Loucy (cell line): ENCODE results near the gene DAP.

Experiments
- CTCF ChIP-seq: fragments of 200-600 bp; sonication (generic); conservative IDR thresholded peaks from 2 replicates; pipeline ENCODE4 v1.5.1; 2014; ENCODE audit warnings: mild to moderate bottlenecking, antibody characterized with exemption, low read length
- EZH2phosphoT487 ChIP-seq: fragments of 200-600 bp; IDR thresholded peaks from 2 replicates; pipeline ENCODE4 v1.6.1; 2018; ENCODE audit warnings: antibody characterized with exemption, mild to moderate bottlenecking, moderate library complexity, borderline replicate concordance

GRCh38 chr5:10768328-10768899 lies 7.4 kb upstream of the DAP start:
- TF ChIP-seq CTCF, result no peak; the same call in 1 of the 2 replicates
- TF ChIP-seq EZH2phosphoT487, result no peak
